HG02759 (cell line): ENCODE results near the gene HOXD8.
A peak's percentile ranks its signal among the peaks of the same experiment; 100 is the strongest.

ENCODE experiments used
- ATAC-seq: cut with Tn5 transposase; IDR thresholded peaks from one replicate; pipeline ENCODE4 v1.9.1; 2021; ENCODE audit warnings: mild to moderate bottlenecking, moderate library complexity; ENCODE audit not compliant: unreplicated experiment

HOXD8 gene

GRCh38 chr2:176128172-176128981, 1.1 kb upstream of the HOXD8 start:
- ATAC-seq: no peak

GRCh38 chr2:176129813-176130146, 275 bp downstream of the HOXD8 start:
- ATAC-seq: no peak

- no peak for ATAC-seq
These were observed 847 bp downstream of the HOXD8 start for GRCh38 chr2:176130147-176130956.

GRCh38 chr2:176130957-176131847, 1.7 kb downstream of the HOXD8 start:
- ATAC-seq: no peak

- ATAC-seq: no peak
These were observed 2.3 kb downstream of the HOXD8 start for GRCh38 chr2:176131848-176132158.

GRCh38 chr2:176132205-176133171, 3.0 kb downstream of the HOXD8 start:
- no peak for ATAC-seq

GRCh38 chr2:176133389-176133788, 3.9 kb downstream of the HOXD8 start:
- ATAC-seq: no peak

GRCh38 chr2:176134035-176134434, 4.5 kb downstream of the HOXD8 start:
- no peak for ATAC-seq

GRCh38 chr2:176135035-176135440, 5.5 kb downstream of the HOXD8 start:
- ATAC-seq: no peak

GRCh38 chr2:176136374-176137251, 7.1 kb downstream of the HOXD8 start:
- ATAC-seq: no peak

GRCh38 chr2:176137252-176137580, 7.7 kb downstream of the HOXD8 start:
- no peak for ATAC-seq

- no peak for ATAC-seq
These were observed 8.4 kb downstream of the HOXD8 start for GRCh38 chr2:176137906-176138305.

- no peak for ATAC-seq
These were observed 9.0 kb downstream of the HOXD8 start for GRCh38 chr2:176138526-176138922.

GRCh38 chr2:176138923-176139660, 9.6 kb downstream of the HOXD8 start:
- no peak for ATAC-seq

- ATAC-seq: no peak
These were observed 10.4 kb downstream of the HOXD8 start for GRCh38 chr2:176139661-176140512.

- ATAC-seq: peak; percentile 97
These were observed 11.2 kb downstream of the HOXD8 start for GRCh38 chr2:176140513-176141317.

- no peak for ATAC-seq
These were observed 12.8 kb downstream of the HOXD8 start for GRCh38 chr2:176142281-176142680.
